RWPE2 (cell line): Measurements from ENCODE around the gene OTUD7B.
"Not testable (repeated sequence)": the region's sequence is repeated elsewhere in the genome, so short reads cannot be mapped to it uniquely, and the experiment has no call there.

Experiments used
- ATAC-seq: fragments of 200-7000 bp; cut with Tn5 transposase; 3 replicates; pipeline ENCODE4 v1.9.1; 2021; ENCODE audit warnings: low read depth
- DNase-seq: peaks from one replicate; pipeline ENCODE4 v3.0.0-alpha.2; 2020; ENCODE audit warnings: low spot score
- H3K27ac ChIP-seq: fragments of 450-650 bp; 2 replicates; pipeline ENCODE4 v1.5.1; 2017; ENCODE audit warnings: mild to moderate bottlenecking; ENCODE audit not compliant: poor library complexity, severe bottlenecking
- H3K27me3 ChIP-seq: fragments of 250-450 bp; sonication (Bioruptor Pico); 2 replicates; pipeline ENCODE4 v1.5.1; 2021; ENCODE audit warnings: mild to moderate bottlenecking, moderate library complexity; ENCODE audit not compliant: insufficient read depth, poor library complexity, severe bottlenecking
- H3K36me3 ChIP-seq: fragments of 250-450 bp; sonication (Bioruptor Pico); 2 replicates; pipeline ENCODE4 v1.5.1; 2020; ENCODE audit warnings: low read depth, mild to moderate bottlenecking, moderate library complexity
- H3K4me1 ChIP-seq: fragments of 250-450 bp; sonication (Bioruptor Pico); 2 replicates; pipeline ENCODE4 v1.5.1; 2021; ENCODE audit warnings: mild to moderate bottlenecking, moderate library complexity; ENCODE audit not compliant: insufficient read depth, poor library complexity, severe bottlenecking
- H3K4me3 ChIP-seq: fragments of 250-450 bp; sonication (Bioruptor Pico); 2 replicates; pipeline ENCODE4 v1.5.1; 2021; ENCODE audit warnings: mild to moderate bottlenecking, moderate library complexity; ENCODE audit not compliant: severe bottlenecking
- H3K9me3 ChIP-seq: fragments of 250-450 bp; sonication (Bioruptor Pico); 2 replicates; pipeline ENCODE4 v1.5.1; 2021; ENCODE audit warnings: mild to moderate bottlenecking, moderate library complexity; ENCODE audit not compliant: severe bottlenecking
- CTCF ChIP-seq: fragments of 450-650 bp; IDR thresholded peaks from one replicate; pipeline ENCODE4 v1.5.1; 2017; ENCODE audit warnings: mild to moderate bottlenecking, moderate library complexity; ENCODE audit not compliant: poor library complexity, severe bottlenecking

Gene OTUD7B

GRCh38 chr1:150010393-150011115, at the start of gene OTUD7B:
Gene OTUD7B (minus strand): TSS chr1:150010726. CDS start chr1:149977510, 33,216 bp downstream.
- H3K27ac ChIP-seq, result peak within 1 kb of the TSS; percentile 83
- peak; percentile 83 for DNase-seq
- H3K36me3 ChIP-seq, result peaks cover 12% of the 10 kb centered on the region
- H3K4me3 ChIP-seq, result peak within 1 kb of the TSS; percentile 67
- peaks cover 18% of the 10 kb centered on the region for H3K4me1 ChIP-seq
- ATAC-seq, result peak; percentile 78
- H3K9me3 ChIP-seq, result no peaks in the 10 kb centered on the region
- no peak for TF ChIP-seq CTCF
- H3K27me3 ChIP-seq, result no peaks in the 10 kb centered on the region

- Histone ChIP-seq H3K4me3 (no peak overlapping the region), H3K27me3 (no peaks in the 10 kb centered on the region), H3K4me1 (peaks cover 2% of the 10 kb centered on the region), H3K36me3 (no peaks in the 10 kb centered on the region), H3K9me3 (no peaks in the 10 kb centered on the region), H3K27ac (no peak overlapping the region)
- DNase-seq (no peak), ATAC-seq (no peak)
- no peak for TF ChIP-seq CTCF
Measured at GRCh38 chr1:150060260-150060659, 49.7 kb upstream of the OTUD7B start.

- DNase-seq, result no peak
- TF ChIP-seq CTCF, result no peak
- no peak for ATAC-seq
- H3K4me3 ChIP-seq, result no peak overlapping the region
- no peaks in the 10 kb centered on the region for H3K4me1 ChIP-seq
- no peak overlapping the region for H3K27ac ChIP-seq
- no peaks in the 10 kb centered on the region for H3K27me3 ChIP-seq
- no peaks in the 10 kb centered on the region for H3K36me3 ChIP-seq
- no peaks in the 10 kb centered on the region for H3K9me3 ChIP-seq
Measured at GRCh38 chr1:150056407-150056806, 45.9 kb upstream of the OTUD7B start.

- ATAC-seq, H3K36me3 ChIP-seq, H3K27ac ChIP-seq, H3K27me3 ChIP-seq, DNase-seq, H3K9me3 ChIP-seq, H3K4me3 ChIP-seq, H3K4me1 ChIP-seq: not testable (repeated sequence)
Measured at GRCh38 chr1:150055507-150055906, 45.0 kb upstream of the OTUD7B start.

- Histone ChIP-seq H3K4me3 (no peak overlapping the region), H3K36me3 (no peaks in the 10 kb centered on the region), H3K4me1 (no peaks in the 10 kb centered on the region), H3K9me3 (no peaks in the 10 kb centered on the region), H3K27ac (no peak overlapping the region), H3K27me3 (no peaks in the 10 kb centered on the region)
- TF ChIP-seq CTCF, result no peak
- DNase-seq (no peak), ATAC-seq (no peak)
Measured at GRCh38 chr1:150053926-150054325, 43.4 kb upstream of the OTUD7B start.

GRCh38 chr1:150051905-150052412, 41.4 kb upstream of the OTUD7B start:
- not testable (repeated sequence) for H3K9me3 ChIP-seq, H3K27ac ChIP-seq, H3K27me3 ChIP-seq, H3K36me3 ChIP-seq, H3K4me1 ChIP-seq, H3K4me3 ChIP-seq, DNase-seq, ATAC-seq
